ENCODE data around the gene B3GAT3.
A peak's percentile ranks its signal among the peaks of the same experiment; 100 is the strongest.

Gene B3GAT3

GRCh38 chr11:62595124-62595523, 26.7 kb downstream of the B3GAT3 start:
- H3F3A ChIP-seq (ENCODE audit: control insufficient read depth, insufficient read depth): peaks cover 36% of the 10 kb centered on the region
- H3K36me3 ChIP-seq (ENCODE audit: control insufficient read depth, low read length): peaks cover 84% of the 10 kb centered on the region
- no peak overlapping the region for H3K4me2 ChIP-seq (ENCODE audit: low read length)
- peaks cover 50% of the 10 kb centered on the region for H3K79me2 ChIP-seq (ENCODE audit: control insufficient read depth, low read length)
- peaks cover 46% of the 10 kb centered on the region for H3K4me1 ChIP-seq (ENCODE audit: control insufficient read depth, low read length)
- peaks cover 7% of the 10 kb centered on the region; the same call in 1 of the 2 replicates for H4K20me1 ChIP-seq (ENCODE audit: control insufficient read depth, insufficient read depth, low read depth, low read length)
- H3K4me3 ChIP-seq (ENCODE audit: low read length): no peak overlapping the region
- no peaks in the 10 kb centered on the region for H3K27me3 ChIP-seq (ENCODE audit: control insufficient read depth, low read length)
- H3K9me3 ChIP-seq (ENCODE audit: control insufficient read depth, insufficient read depth, low read length): no peaks in the 10 kb centered on the region
- H3K27ac ChIP-seq (ENCODE audit: low read depth, low read length): no peak overlapping the region
- H3K9me2 ChIP-seq (replicated peaks; ENCODE audit: control insufficient read depth, low read length): no peaks in the 10 kb centered on the region
- TF ChIP-seq CTCF (IDR thresholded peaks at IDR 0.05; ENCODE audit: low read depth, low read length, poor library complexity, severe bottlenecking): no peak
- no peak for TF ChIP-seq EZH2phosphoT487 (IDR thresholded peaks at IDR 0.05; ENCODE audit: borderline replicate concordance, low read length)

- Histone ChIP-seq H3K4me1 (ENCODE audit: control insufficient read depth, low read length) (peaks cover 39% of the 10 kb centered on the region), H3K9me2 (replicated peaks; ENCODE audit: control insufficient read depth, low read length) (no peaks in the 10 kb centered on the region), H3K9me3 (ENCODE audit: control insufficient read depth, insufficient read depth, low read length) (no peaks in the 10 kb centered on the region), H3K27me3 (ENCODE audit: control insufficient read depth, low read length) (no peaks in the 10 kb centered on the region), H3K36me3 (ENCODE audit: control insufficient read depth, low read length) (peaks cover 86% of the 10 kb centered on the region), H4K20me1 (ENCODE audit: control insufficient read depth, insufficient read depth, low read depth, low read length) (peaks cover 4% of the 10 kb centered on the region; the same call in 1 of the 2 replicates), H3K4me2 (ENCODE audit: low read length) (peak overlapping the region; percentile 37), H3K4me3 (ENCODE audit: low read length) (no peak overlapping the region), H3F3A (ENCODE audit: control insufficient read depth, insufficient read depth) (peaks cover 32% of the 10 kb centered on the region), H3K79me2 (ENCODE audit: control insufficient read depth, low read length) (peaks cover 50% of the 10 kb centered on the region), H3K27ac (ENCODE audit: low read depth, low read length) (no peak overlapping the region)
- TF ChIP-seq CTCF (IDR thresholded peaks at IDR 0.05; ENCODE audit: low read depth, low read length, poor library complexity, severe bottlenecking) (peak; percentile 89), EZH2phosphoT487 (IDR thresholded peaks at IDR 0.05; ENCODE audit: borderline replicate concordance, low read length) (no peak)
Observed at GRCh38 chr11:62593434-62594044, 28.2 kb downstream of the B3GAT3 start.

GRCh38 chr11:62592989-62593421, 28.8 kb downstream of the B3GAT3 start:
- Histone ChIP-seq H3K4me1 (ENCODE audit: control insufficient read depth, low read length) (peaks cover 35% of the 10 kb centered on the region), H3K4me2 (ENCODE audit: low read length) (peak overlapping the region; percentile 99), H3K36me3 (ENCODE audit: control insufficient read depth, low read length) (peaks cover 84% of the 10 kb centered on the region)

More at GRCh38 chr11:62592989-62593421, 28.8 kb downstream of the B3GAT3 start:
- Histone ChIP-seq H3K9me3 (ENCODE audit: control insufficient read depth, insufficient read depth, low read length) (no peaks in the 10 kb centered on the region), H3K27ac (ENCODE audit: low read depth, low read length) (peak overlapping the region; percentile 75), H4K20me1 (ENCODE audit: control insufficient read depth, insufficient read depth, low read depth, low read length) (0 out of 2 replicates have a peak, but pooled peaks cover under 1% of the 10 kb centered on the region), H3K9me2 (replicated peaks; ENCODE audit: control insufficient read depth, low read length) (no peaks in the 10 kb centered on the region), H3K79me2 (ENCODE audit: control insufficient read depth, low read length) (peaks cover 48% of the 10 kb centered on the region), H3K27me3 (ENCODE audit: control insufficient read depth, low read length) (no peaks in the 10 kb centered on the region), H3K4me3 (ENCODE audit: low read length) (peak overlapping the region; percentile 83), H3F3A (ENCODE audit: control insufficient read depth, insufficient read depth) (peaks cover 32% of the 10 kb centered on the region)
- TF ChIP-seq EZH2phosphoT487 (IDR thresholded peaks at IDR 0.05; ENCODE audit: borderline replicate concordance, low read length) (no peak), CTCF (IDR thresholded peaks at IDR 0.05; ENCODE audit: low read depth, low read length, poor library complexity, severe bottlenecking) (no peak)
